IPS-20b (cell line): ENCODE results near the gene PPARG.
"Not testable (repeated sequence)": the region's sequence is repeated elsewhere in the genome, so short reads cannot be mapped to it uniquely, and the experiment has no call there.

Experiments used
- H3K27ac ChIP-seq: one replicate; pipeline ENCODE4 v1.5.1; 2013; ENCODE audit warnings: low read length
- H3K27me3 ChIP-seq: 2 replicates; pipeline ENCODE4 v1.6.1; 2013; ENCODE audit warnings: mild to moderate bottlenecking, low read length, inconsistent platforms; ENCODE audit not compliant: insufficient read depth
- H3K36me3 ChIP-seq: 2 replicates; pipeline ENCODE4 v1.6.1; 2013; ENCODE audit warnings: low read depth, mild to moderate bottlenecking, inconsistent platforms, low read length, moderate library complexity; ENCODE audit not compliant: insufficient read depth
- H3K4me1 ChIP-seq: 2 replicates; pipeline ENCODE4 v1.6.1; 2013; ENCODE audit warnings: mild to moderate bottlenecking, control low read depth, inconsistent platforms, low read length, moderate library complexity; ENCODE audit not compliant: insufficient read depth
- H3K4me3 ChIP-seq: 2 replicates; pipeline ENCODE4 v1.5.1; 2013; ENCODE audit warnings: mild to moderate bottlenecking, low read length, inconsistent platforms
- H3K9ac ChIP-seq: 2 replicates; pipeline ENCODE4 v1.6.1; 2013; ENCODE audit warnings: low read depth, mild to moderate bottlenecking, inconsistent platforms, low read length, moderate library complexity
- H3K9me3 ChIP-seq: 2 replicates; pipeline ENCODE4 v1.6.1; 2013; ENCODE audit warnings: mild to moderate bottlenecking, low read depth, low read length, inconsistent platforms; ENCODE audit not compliant: insufficient read depth

Gene PPARG

GRCh38 chr3:12464181-12464580 is 175.3 kb downstream of the PPARG start:
- no peaks in the 10 kb centered on the region for H3K36me3 ChIP-seq
- H3K27me3 ChIP-seq, result no peaks in the 10 kb centered on the region
- H3K4me3 ChIP-seq, result no peak overlapping the region
- no peak overlapping the region for H3K27ac ChIP-seq
- H3K4me1 ChIP-seq, result no peaks in the 10 kb centered on the region
- H3K9me3 ChIP-seq, result no peaks in the 10 kb centered on the region
- no peak overlapping the region for H3K9ac ChIP-seq

- H3K36me3 ChIP-seq, result no peaks in the 10 kb centered on the region
- no peaks in the 10 kb centered on the region for H3K4me1 ChIP-seq
- no peak overlapping the region for H3K9ac ChIP-seq
- H3K4me3 ChIP-seq, result no peak overlapping the region
- no peaks in the 10 kb centered on the region for H3K27me3 ChIP-seq
- no peak overlapping the region for H3K27ac ChIP-seq
- no peaks in the 10 kb centered on the region for H3K9me3 ChIP-seq
Observed at GRCh38 chr3:12465151-12465835, 176.4 kb downstream of the PPARG start.

- Histone ChIP-seq H3K27ac (no peak overlapping the region), H3K4me1 (no peaks in the 10 kb centered on the region)
Observed at GRCh38 chr3:12465836-12466225, 177.0 kb downstream of the PPARG start.

GRCh38 chr3:12467746-12468145 is 178.9 kb downstream of the PPARG start:
- no peaks in the 10 kb centered on the region for H3K9me3 ChIP-seq
- no peak overlapping the region for H3K4me3 ChIP-seq
- no peak overlapping the region for H3K27ac ChIP-seq
- H3K36me3 ChIP-seq, result no peaks in the 10 kb centered on the region
- no peak overlapping the region for H3K9ac ChIP-seq
- H3K4me1 ChIP-seq, result no peaks in the 10 kb centered on the region
- no peaks in the 10 kb centered on the region for H3K27me3 ChIP-seq

More at GRCh38 chr3:12465836-12466225, 177.0 kb downstream of the PPARG start:
- H3K4me3 ChIP-seq, result no peak overlapping the region
- H3K9me3 ChIP-seq, result no peaks in the 10 kb centered on the region
- H3K36me3 ChIP-seq, result no peaks in the 10 kb centered on the region
- H3K9ac ChIP-seq, result no peak overlapping the region
- H3K27me3 ChIP-seq, result no peaks in the 10 kb centered on the region

DNA sequence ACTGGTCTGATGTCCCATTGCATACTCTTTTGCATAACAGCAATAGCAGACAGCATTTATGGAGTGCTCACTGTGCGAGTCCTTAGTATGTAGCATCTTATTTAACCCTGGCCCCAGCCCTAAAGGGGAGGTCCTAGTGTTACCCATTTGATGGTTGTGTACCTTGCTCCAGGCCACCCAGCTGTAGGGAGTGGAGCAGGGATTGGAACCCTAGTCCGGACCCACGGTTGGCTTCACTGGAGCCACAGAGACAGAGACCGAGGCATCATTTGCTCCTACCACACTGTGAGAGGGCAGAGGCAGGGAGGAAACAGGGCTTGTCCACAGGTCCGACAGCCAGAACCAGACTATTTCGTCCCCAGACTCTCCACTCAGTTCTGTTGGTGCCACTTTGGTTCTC is 179.4 kb downstream of the PPARG start:
- H3K4me1 ChIP-seq, result no peaks in the 10 kb centered on the region
- H3K27ac ChIP-seq, result no peak overlapping the region
- H3K27me3 ChIP-seq, result no peaks in the 10 kb centered on the region
- H3K36me3 ChIP-seq, result no peaks in the 10 kb centered on the region
- no peak overlapping the region for H3K4me3 ChIP-seq
- H3K9ac ChIP-seq, result no peak overlapping the region
- no peaks in the 10 kb centered on the region for H3K9me3 ChIP-seq

- Histone ChIP-seq H3K4me3 (no peak overlapping the region), H3K9me3 (no peaks in the 10 kb centered on the region), H3K4me1 (no peaks in the 10 kb centered on the region), H3K27ac (no peak overlapping the region), H3K9ac (no peak overlapping the region), H3K36me3 (no peaks in the 10 kb centered on the region), H3K27me3 (no peaks in the 10 kb centered on the region)
Observed at GRCh38 chr3:12468757-12469156, 179.9 kb downstream of the PPARG start.

DNA sequence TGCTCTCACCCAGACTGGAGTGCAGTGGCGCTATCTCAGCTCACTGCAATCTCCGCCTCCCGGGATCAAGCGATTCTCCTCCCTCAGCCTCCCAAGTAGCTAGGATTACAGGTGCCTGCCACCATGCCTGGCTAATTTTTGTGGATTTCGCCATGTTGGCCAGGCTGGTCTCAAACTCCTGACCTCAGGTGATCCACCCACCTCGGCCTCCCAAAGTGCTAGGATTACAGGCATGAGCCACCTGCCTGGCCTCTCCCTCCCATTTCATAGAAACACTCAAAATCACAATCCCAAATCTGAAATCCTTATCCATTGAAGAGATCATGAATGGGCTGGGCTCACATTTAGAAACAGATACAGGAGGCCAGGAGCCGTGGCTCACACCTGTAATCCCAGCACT is 180.4 kb downstream of the PPARG start:
- H3K4me3 ChIP-seq, H3K27me3 ChIP-seq, H3K9ac ChIP-seq, H3K36me3 ChIP-seq, H3K9me3 ChIP-seq, H3K27ac ChIP-seq, H3K4me1 ChIP-seq: not testable (repeated sequence)

DNA sequence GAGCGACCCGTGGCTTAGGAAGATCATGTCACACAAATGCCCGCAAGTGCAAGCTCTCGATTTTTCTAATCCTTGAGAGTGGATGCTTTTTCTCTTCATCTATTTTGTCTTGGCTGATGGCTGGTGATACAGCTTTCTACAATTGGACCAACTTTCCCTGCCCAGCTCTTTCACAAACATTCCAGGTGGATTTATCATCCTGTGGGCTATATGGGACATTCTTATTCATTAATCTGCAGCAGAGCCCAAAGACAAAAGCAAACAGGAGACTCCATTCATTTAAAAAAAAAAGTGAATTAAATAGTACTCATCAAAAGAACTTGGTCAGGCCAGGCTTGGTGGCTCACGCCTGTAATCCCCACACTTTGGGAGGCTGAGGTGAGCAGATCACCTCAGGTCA is 181.2 kb downstream of the PPARG start:
- Histone ChIP-seq H3K4me1 (no peaks in the 10 kb centered on the region), H3K36me3 (no peaks in the 10 kb centered on the region), H3K4me3 (no peak overlapping the region), H3K9ac (no peak overlapping the region), H3K27ac (no peak overlapping the region), H3K27me3 (no peaks in the 10 kb centered on the region), H3K9me3 (no peaks in the 10 kb centered on the region)

DNA sequence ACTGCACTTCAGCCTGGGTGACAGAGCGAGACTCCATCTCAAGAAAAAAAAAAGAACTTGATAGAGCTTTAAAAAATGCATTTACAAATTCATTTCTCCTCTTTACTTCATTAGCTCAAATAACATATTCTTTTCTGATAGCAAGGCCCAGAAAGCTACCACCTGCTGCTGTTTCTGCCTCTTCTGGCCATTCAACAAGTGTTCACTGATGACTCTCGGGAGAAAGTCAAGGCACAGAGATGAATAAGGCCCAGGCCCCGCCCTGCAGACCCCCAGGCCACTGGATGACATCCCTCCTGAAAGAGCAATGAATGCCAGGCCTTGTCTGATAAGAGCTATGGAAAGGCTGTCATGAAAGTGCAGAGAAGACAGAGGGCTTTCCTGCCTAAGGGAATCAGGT is 181.8 kb downstream of the PPARG start:
- H3K27me3 ChIP-seq, result no peaks in the 10 kb centered on the region
- H3K36me3 ChIP-seq, result no peaks in the 10 kb centered on the region
- H3K4me1 ChIP-seq, result no peaks in the 10 kb centered on the region
- no peak overlapping the region for H3K27ac ChIP-seq
- no peak overlapping the region for H3K4me3 ChIP-seq
- no peaks in the 10 kb centered on the region for H3K9me3 ChIP-seq
- no peak overlapping the region for H3K9ac ChIP-seq

DNA sequence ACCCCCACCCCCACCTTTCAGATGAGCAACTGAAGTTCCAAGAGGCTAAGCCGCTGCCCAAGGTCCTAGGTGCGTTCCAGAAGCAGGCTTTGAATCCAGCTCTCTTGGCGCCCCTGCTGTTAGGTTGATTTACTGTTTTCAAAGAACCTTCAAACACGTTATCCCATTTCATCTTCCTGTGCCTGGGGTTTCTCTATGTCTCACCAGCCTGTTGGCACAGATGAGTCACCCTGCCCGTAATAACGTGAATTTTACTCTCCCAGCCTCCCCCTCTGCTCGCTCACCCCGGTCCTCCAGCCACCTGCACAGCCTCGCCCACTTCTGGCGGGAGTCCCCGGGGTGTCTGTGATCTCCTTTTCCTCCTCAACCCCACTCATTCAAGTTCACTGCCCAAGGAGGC is 182.4 kb downstream of the PPARG start:
- no peak overlapping the region for H3K27ac ChIP-seq
- no peak overlapping the region for H3K4me3 ChIP-seq

DNA sequence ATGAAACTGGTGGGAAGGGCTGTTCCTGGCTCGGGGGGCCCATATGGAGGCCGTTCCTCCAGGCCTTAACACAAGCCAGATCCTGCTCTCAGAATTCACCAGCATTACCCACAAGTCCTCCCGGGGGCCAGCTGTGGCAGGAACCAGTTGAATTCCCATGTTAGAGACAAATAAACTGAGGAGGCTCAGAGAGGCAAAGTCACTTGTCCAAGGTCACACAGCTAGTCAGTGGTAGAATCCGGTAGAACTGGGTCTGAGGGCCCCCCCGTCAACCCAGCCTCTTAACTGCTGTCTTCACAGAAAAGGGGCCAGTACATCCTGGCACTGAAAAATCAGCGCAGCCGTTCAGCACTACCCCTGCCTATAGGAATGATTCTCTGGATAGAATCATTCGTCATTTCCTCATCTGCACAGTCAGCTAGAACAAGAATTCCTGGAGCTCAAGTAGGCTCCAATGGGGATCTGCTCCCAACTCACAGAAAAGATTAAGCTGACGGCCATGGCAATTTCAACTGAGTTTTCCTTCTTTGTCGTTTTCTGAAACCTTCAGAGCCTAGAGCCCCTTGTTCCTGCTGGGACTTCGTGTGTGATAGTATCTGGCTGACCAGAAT is 183.2 kb downstream of the PPARG start:
- Histone ChIP-seq H3K9ac (no peak overlapping the region), H3K4me1 (no peaks in the 10 kb centered on the region), H3K4me3 (no peak overlapping the region), H3K27me3 (no peaks in the 10 kb centered on the region), H3K27ac (no peak overlapping the region), H3K36me3 (no peaks in the 10 kb centered on the region), H3K9me3 (no peaks in the 10 kb centered on the region)

More for the DNA sequence above, 182.4 kb downstream of the PPARG start:
- Histone ChIP-seq H3K4me1 (no peaks in the 10 kb centered on the region), H3K36me3 (no peaks in the 10 kb centered on the region), H3K27me3 (no peaks in the 10 kb centered on the region), H3K9me3 (no peaks in the 10 kb centered on the region), H3K9ac (no peak overlapping the region)

DNA sequence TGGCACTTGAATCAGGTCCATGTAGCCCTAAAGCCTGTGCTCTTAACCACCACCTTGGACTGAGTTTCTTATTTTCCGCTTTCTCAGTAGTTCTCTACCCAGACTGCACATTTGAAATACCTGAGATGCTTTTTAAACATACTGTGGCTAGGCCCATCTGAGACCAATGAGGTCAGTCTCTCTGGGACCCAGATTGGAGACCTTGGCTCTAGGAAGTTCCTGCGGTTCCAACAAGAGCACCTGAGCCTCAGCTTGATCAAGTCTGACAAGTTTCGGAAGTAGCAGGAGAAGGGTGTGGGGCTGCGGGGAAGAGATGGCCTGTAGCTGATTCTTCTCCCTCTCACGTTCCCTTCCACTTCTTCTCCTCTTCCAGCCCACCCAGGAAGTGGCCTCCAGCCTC is 183.9 kb downstream of the PPARG start:
- Histone ChIP-seq H3K9ac (no peak overlapping the region), H3K9me3 (no peaks in the 10 kb centered on the region), H3K27ac (no peak overlapping the region), H3K36me3 (no peaks in the 10 kb centered on the region), H3K27me3 (no peaks in the 10 kb centered on the region), H3K4me1 (no peaks in the 10 kb centered on the region), H3K4me3 (no peak overlapping the region)
